Ovary (tissue), 9 donors: ENCODE measurements around the gene RELL1. TPM values are rescaled to one million over a fixed set of nuclear protein-coding genes. Genes with fewer than 3 reads are reported as not detected.

Source experiments
- DNase-seq, 5 donors: peaks; one replicate each; pipeline ENCODE4 v3.0.0-alpha.2; 2019 to 2020
- H3K27ac ChIP-seq, 2 donors: fragments of 200-600 bp; one replicate each; pipeline versions ENCODE4 v1.5.1 to v1.8.0; 2019 to 2022
- H3K27me3 ChIP-seq: fragments of 200-600 bp; one replicate; pipeline ENCODE4 v1.8.0; 2022
- H3K36me3 ChIP-seq: fragments of 200-600 bp; sonication (generic); one replicate; pipeline ENCODE4 v1.5.1; 2019
- H3K4me1 ChIP-seq: one replicate; pipeline ENCODE4 v1.8.1; 2013; ENCODE audit warnings: mild to moderate bottlenecking, moderate library complexity; ENCODE audit not compliant: insufficient read depth
- H3K4me3 ChIP-seq: fragments of 200-600 bp; sonication (generic); one replicate; pipeline ENCODE4 v1.5.1; 2017
- H3K9me3 ChIP-seq, 2 donors: fragments of 200-600 bp in 1 of 2; sonication (generic) in 1 of 2; one replicate each; pipeline versions ENCODE4 v1.5.1 to v1.8.1; 2013 to 2019; ENCODE audit warnings: mild to moderate bottlenecking in 1 of 2, moderate library complexity in 1 of 2
- CTCF ChIP-seq, 3 donors: fragments of 450-650 bp in 2 of 3; fragments of 200-600 bp in 1 of 3; IDR thresholded peaks; one replicate each; pipeline versions ENCODE4 v1.5.1 to v1.8.0; 2016 to 2022; ENCODE audit warnings: antibody characterized with exemption in 3 of 3, mild to moderate bottlenecking in 1 of 3
- EP300 ChIP-seq: sonication (generic); formaldehyde crosslinking; IDR thresholded peaks from one replicate; pipeline ENCODE4 v1.6.1; 2017; ENCODE audit warnings: antibody characterized with exemption
- POLR2A ChIP-seq: fragments of 450-650 bp; IDR thresholded peaks from one replicate; pipeline ENCODE4 v1.6.1; 2017; ENCODE audit warnings: antibody characterized with exemption, mild to moderate bottlenecking, moderate library complexity
- WGBS, 3 donors: extraction: QIAGEN DNeasy Blood & Tissue Kit in 1 of 3; methylation state at CpG; one replicate each; pipeline versions ENCODE4 v1.1.5 to v1.1.7; 2013 to 2017; 5-methylcytosine and 5-hydroxymethylcytosine counted together
- intact Hi-C, 4 donors: fragments of 100-400 bp; cut with DNase I; formaldehyde crosslinking; loops; one replicate each; pipeline versions ENCODE4 v1.11.0 to v1.15.1; 2022 to 2023
- polyA plus RNA-seq, 2 donors: library from polyadenylated mRNA; stranded (reverse); fragments of 200-250 nt in 1 of 2; fragments of 350-450 nt in 1 of 2; fragmentation: Illumina TruSeq in 1 of 2; extraction: RNeasy Lipid Tissue Mini Kit (QIAGEN cat#74804) in 1 of 2; gene quantifications; one replicate each; pipeline ENCODE4 v1.2.3, GENCODE V29; 2013 to 2014
- total RNA-seq, 7 donors: library from RNA; depleted of rRNA in 2 of 7; stranded (reverse); fragments of >200 nt in 2 of 7; fragmentation: NEBNext Ultra II Directional in 3 of 7; extraction: Animal tissue kit (Norgen Biotek cat#: 25700) in 3 of 7; gene quantifications; one replicate each; pipeline versions ENCODE4 v1.1.0 to v1.2.4, GENCODE V29; 2016 to 2023
- donor health status: DM: no; HTN: no; CAD: no; lungs with moderate emphysema.
- donor health status: DM: no; HTN: no; CAD: no.
- donor health status: Bipolar disorder and iron deficiency.
- donor health status: DM: yes; HTN: yes; CAD: no.
- donor health status: DM: no; HTN: no; CAD: no.
- donor health status: DM: yes; HTN: yes; CAD: no.

RELL1 gene
- total and polyA plus RNA-seq, 9 donors = 4.1 to 31.4 (median 24.0) TPM

GRCh38 chr4:37693030-37693429 is 6.9 kb upstream of the RELL1 start:
- WGBS, 3 donors = 93 to 97% (median 96%) methylated on average over 2 of the region's 2 CpGs
- H3K36me3 ChIP-seq = no peaks in the 10 kb centered on the region
- intact Hi-C loops = no loop called here

GRCh38 chr4:37690976-37691375 is 4.8 kb upstream of the RELL1 start:
- Histone ChIP-seq H3K4me3 (no peak overlapping the region), H3K27me3 (no peaks in the 10 kb centered on the region), H3K9me3 (no peaks in the 10 kb centered on the region), H3K4me1 (no peaks in the 10 kb centered on the region), H3K27ac (no peak overlapping the region), H3K36me3 (no peaks in the 10 kb centered on the region)
- intact Hi-C loops = no loop called here
- DNase-seq = no peak
- 70 to 76% (median 75%) methylated on average over 3 of the region's 3 CpGs for WGBS, 3 donors
- TF ChIP-seq CTCF (IDR thresholded peaks at IDR 0.05) (no peak), POLR2A (no peak), EP300 (no peak)

More at GRCh38 chr4:37693030-37693429, 6.9 kb upstream of the RELL1 start:
- Histone ChIP-seq H3K27ac (no peak overlapping the region), H3K27me3 (no peaks in the 10 kb centered on the region), H3K4me3 (no peak overlapping the region), H3K4me1 (peaks cover 2% of the 10 kb centered on the region), H3K9me3 (no peaks in the 10 kb centered on the region)
- DNase-seq = no peak
- no peak for TF ChIP-seq POLR2A
- no peak for TF ChIP-seq CTCF (IDR thresholded peaks at IDR 0.05)
- no peak for TF ChIP-seq EP300

GRCh38 chr4:37689353-37690095 is 3.3 kb upstream of the RELL1 start:
- no peak overlapping the region for H3K4me3 ChIP-seq
- H3K27me3 ChIP-seq = no peaks in the 10 kb centered on the region
- no peak overlapping the region for H3K27ac ChIP-seq
- H3K4me1 ChIP-seq = peaks cover 3% of the 10 kb centered on the region
- H3K9me3 ChIP-seq = no peaks in the 10 kb centered on the region
- intact Hi-C loops = loop anchor here in 1 of 4 donors (10.0 kb wide), 1 partner anchor 975 kb away; the partner anchor contains the start of gene KLF3
- H3K36me3 ChIP-seq = no peaks in the 10 kb centered on the region
- no peak for TF ChIP-seq CTCF (IDR thresholded peaks at IDR 0.05)
- no peak for TF ChIP-seq POLR2A
- TF ChIP-seq EP300 = no peak
- 96 to 100% (median 99%) methylated on average over 1 of the region's 1 CpG for WGBS, 3 donors
- DNase-seq = no peak

- WGBS, 3 donors = 89 to 93% (median 93%) methylated on average over 9 of the region's 9 CpGs
- no peak overlapping the region for H3K27ac ChIP-seq
- H3K9me3 ChIP-seq = no peaks in the 10 kb centered on the region
- no peak for TF ChIP-seq POLR2A
- no peak for TF ChIP-seq CTCF (IDR thresholded peaks at IDR 0.05)
- peak in 1 of 5 donors; percentile 33 for DNase-seq
- H3K36me3 ChIP-seq = no peaks in the 10 kb centered on the region
- H3K27me3 ChIP-seq = no peaks in the 10 kb centered on the region
- H3K4me3 ChIP-seq = no peak overlapping the region
- intact Hi-C loops = loop anchor here in 1 of 4 donors (10.0 kb wide), 1 partner anchor 977 kb away; the partner anchor contains the start of gene KLF3
- peaks cover 3% of the 10 kb centered on the region for H3K4me1 ChIP-seq
These were observed 1.5 kb upstream of the RELL1 start for GRCh38 chr4:37687681-37688080.
